ENCODE data around the gene HSBP1. TPM values are rescaled to one million over a fixed set of nuclear protein-coding genes. Genes with fewer than 3 reads are reported as not detected.

Gene HSBP1
- total and polyA plus RNA-seq, 9 of the 15 experiments (the other 6 are each of a cell fraction or from before 2014, with no cell fraction given): 84.9 to 677 (median 204) TPM

DNA sequence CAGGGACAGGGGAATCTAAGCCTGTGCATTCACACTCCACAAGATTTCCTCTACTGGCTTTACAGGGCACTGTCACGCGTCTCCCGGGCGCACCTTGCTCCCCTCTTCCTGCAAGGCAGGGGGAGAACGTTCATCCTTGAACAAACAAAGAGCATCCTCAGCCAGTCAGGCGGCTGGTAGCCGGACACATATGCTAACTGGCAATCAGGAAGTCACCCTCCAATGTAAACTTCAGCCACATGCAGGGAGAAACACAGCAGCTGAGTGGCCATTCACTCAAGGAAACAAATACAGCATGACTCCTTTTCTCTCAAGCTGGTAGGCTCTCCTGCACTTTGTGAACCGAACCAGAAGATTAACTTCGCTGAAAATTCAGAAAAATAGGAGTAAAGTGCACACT lies 10.8 kb upstream of the HSBP1 start (continued):
- TF ChIP-seq, protein P1, sequence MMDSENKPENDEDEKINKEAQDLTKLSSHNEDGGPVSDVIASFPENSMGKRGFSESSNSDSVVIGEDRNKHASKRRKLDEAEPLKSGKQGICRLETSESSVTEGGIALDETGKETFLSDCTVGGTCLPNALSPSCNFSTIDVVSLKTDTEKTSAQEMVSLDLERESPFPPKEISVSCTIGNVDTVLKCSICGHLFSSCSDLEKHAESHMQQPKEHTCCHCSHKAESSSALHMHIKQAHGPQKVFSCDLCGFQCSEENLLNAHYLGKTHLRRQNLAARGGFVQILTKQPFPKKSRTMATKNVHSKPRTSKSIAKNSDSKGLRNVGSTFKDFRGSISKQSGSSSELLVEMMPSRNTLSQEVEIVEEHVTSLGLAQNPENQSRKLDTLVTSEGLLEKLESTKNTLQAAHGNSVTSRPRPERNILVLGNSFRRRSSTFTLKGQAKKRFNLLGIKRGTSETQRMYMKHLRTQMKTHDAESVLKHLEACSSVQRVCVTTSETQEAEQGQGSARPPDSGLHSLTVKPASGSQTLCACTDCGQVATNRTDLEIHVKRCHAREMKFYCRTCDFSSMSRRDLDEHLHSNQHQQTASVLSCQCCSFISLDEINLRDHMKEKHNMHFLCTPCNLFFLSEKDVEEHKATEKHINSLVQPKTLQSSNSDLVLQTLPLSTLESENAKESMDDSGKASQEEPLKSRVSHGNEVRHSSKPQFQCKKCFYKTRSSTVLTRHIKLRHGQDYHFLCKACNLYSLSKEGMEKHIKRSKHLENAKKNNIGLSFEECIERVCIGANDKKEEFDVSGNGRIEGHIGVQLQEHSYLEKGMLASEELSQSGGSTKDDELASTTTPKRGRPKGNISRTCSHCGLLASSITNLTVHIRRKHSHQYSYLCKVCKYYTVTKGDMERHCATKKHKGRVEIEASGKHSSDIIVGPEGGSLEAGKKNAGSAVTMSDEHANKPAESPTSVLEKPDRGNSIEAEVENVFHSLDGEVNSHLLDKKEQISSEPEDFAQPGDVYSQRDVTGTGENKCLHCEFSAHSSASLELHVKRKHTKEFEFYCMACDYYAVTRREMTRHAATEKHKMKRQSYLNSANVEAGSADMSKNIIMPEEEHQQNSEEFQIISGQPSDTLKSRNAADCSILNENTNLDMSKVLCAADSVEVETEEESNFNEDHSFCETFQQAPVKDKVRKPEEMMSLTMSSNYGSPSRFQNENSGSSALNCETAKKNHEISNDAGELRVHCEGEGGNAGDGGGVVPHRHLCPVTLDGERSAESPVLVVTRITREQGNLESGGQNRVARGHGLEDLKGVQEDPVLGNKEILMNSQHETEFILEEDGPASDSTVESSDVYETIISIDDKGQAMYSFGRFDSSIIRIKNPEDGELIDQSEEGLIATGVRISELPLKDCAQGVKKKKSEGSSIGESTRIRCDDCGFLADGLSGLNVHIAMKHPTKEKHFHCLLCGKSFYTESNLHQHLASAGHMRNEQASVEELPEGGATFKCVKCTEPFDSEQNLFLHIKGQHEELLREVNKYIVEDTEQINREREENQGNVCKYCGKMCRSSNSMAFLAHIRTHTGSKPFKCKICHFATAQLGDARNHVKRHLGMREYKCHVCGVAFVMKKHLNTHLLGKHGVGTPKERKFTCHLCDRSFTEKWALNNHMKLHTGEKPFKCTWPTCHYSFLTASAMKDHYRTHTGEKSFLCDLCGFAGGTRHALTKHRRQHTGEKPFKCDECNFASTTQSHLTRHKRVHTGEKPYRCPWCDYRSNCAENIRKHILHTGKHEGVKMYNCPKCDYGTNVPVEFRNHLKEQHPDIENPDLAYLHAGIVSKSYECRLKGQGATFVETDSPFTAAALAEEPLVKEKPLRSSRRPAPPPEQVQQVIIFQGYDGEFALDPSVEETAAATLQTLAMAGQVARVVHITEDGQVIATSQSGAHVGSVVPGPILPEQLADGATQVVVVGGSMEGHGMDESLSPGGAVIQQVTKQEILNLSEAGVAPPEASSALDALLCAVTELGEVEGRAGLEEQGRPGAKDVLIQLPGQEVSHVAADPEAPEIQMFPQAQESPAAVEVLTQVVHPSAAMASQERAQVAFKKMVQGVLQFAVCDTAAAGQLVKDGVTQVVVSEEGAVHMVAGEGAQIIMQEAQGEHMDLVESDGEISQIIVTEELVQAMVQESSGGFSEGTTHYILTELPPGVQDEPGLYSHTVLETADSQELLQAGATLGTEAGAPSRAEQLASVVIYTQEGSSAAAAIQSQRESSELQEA (IDR thresholded peaks at IDR 0.05; ENCODE audit: low read depth): no peak
- TF ChIP-seq NFYB (IDR thresholded peaks at IDR 0.05; ENCODE audit: extremely low read depth, insufficient read length): no peak

DNA sequence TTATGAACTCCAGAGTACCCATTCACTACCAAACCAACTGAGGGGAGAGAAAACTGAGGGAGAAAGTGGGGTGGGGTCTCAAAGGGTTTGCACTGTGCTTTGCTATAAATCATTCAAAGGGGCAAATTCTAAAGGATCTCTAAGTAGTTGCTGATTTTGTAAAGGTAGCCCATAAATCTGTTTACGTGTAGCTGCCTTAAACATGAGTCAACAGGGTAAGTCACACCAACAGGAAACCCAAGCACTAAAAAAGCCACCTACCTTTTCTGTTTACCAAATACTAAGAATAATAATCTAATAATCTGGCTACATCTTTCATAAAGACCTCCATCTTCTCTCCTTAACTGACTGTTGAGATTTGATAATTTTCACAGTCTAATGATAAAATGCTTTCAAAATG lies 8.4 kb upstream of the HSBP1 start:
- no peak for DNase-seq (ENCODE audit: extremely low read depth in 1 of 4, low spot score in 3 of 4)
- POLR2A ChIA-PET: interaction anchor here (1.0 kb wide), 1 partner anchor 12 kb away, joined by 4 read pairs; no protein-coding TSS in a partner anchor

More for the DNA sequence above, 8.4 kb upstream of the HSBP1 start:
- H3K9me1 ChIP-seq (ENCODE audit: control insufficient read depth, insufficient read depth, low read length): no peaks in the 10 kb centered on the region
- no peak overlapping the region for H3K27ac ChIP-seq (ENCODE audit: extremely low read depth, low read depth, low read length)
- in situ Hi-C loops (cut with MboI) (no loop called here), intact Hi-C loops (cut with micrococcal nuclease) (no loop called here)
- no peaks in the 10 kb centered on the region for H3K4me1 ChIP-seq (replicated peaks in 1 of 2; ENCODE audit: control insufficient read depth in 2 of 2, insufficient read depth in 2 of 2, low read length in 2 of 2)
- H3K79me2 ChIP-seq (ENCODE audit: control insufficient read depth, insufficient read depth, low read length): no peaks in the 10 kb centered on the region
- no peak overlapping the region for H2AFZ ChIP-seq (ENCODE audit: low read depth, low read length)
- BruUV-seq (replicated peaks): no TSS peak
- no peak for FAIRE-seq
- H3K36me3 ChIP-seq (ENCODE audit: control insufficient read depth, insufficient read depth, low read length): no peaks in the 10 kb centered on the region
- no peak overlapping the region for H3K4me2 ChIP-seq (ENCODE audit: insufficient read depth, low read length)
- H3K27me3 ChIP-seq (ENCODE audit: control insufficient read depth in 2 of 2, insufficient read depth in 2 of 2, low read length in 2 of 2): peaks cover 46 to 49% of the 10 kb centered on the region in 2 experiments
- ATAC-seq: no peak
- H3K4me3 ChIP-seq: no peak overlapping the region
- no peaks in the 10 kb centered on the region for H3K9me3 ChIP-seq (replicated peaks; ENCODE audit: control insufficient read depth, insufficient read depth, low read depth, low read length)
- CTCF ChIA-PET (ENCODE audit: low intra/inter-chr PET ratio): no interaction called here
- H3K9ac ChIP-seq (ENCODE audit: insufficient read depth in 1 of 2, low read depth in 2 of 2, low read length in 2 of 2): no peak overlapping the region
- no peaks in the 10 kb centered on the region; the same call in 1 of the 2 replicates for H4K20me1 ChIP-seq (replicated peaks; ENCODE audit: control insufficient read depth, insufficient read depth, low read length)
- 5% methylated on average over 1 of the region's 1 CpG for WGBS (ENCODE audit: insufficient coverage, low coverage, missing lambda C conversion rate)
- TF ChIP-seq ZBTB8A (IDR thresholded peaks at IDR 0.05; ENCODE audit: partially characterized antibody) (no peak), COPS2 (conservative IDR thresholded peaks at IDR 0.05) (no peak), PURB (CRISPR knock-in tag; IDR thresholded peaks at IDR 0.05; ENCODE audit: low read depth) (no peak), CC2D1A (IDR thresholded peaks at IDR 0.05) (no peak), YY1 (IDR thresholded peaks at IDR 0.05; ENCODE audit: borderline replicate concordance in 1 of 3, control insufficient read depth in 1 of 3, extremely low read depth in 1 of 3, insufficient read depth in 3 of 3, insufficient read length in 1 of 3, insufficient replicate concordance in 2 of 3, low read depth in 1 of 3, low read length in 2 of 3) (no peak), EGR1 (conservative IDR thresholded peaks at IDR 0.05) (no peak)

All from K562 (cell line).